DOHH2 (cell line): Measurements from ENCODE around the gene R3HDM2.
"Not testable (repeated sequence)": the region's sequence is repeated elsewhere in the genome, so short reads cannot be mapped to it uniquely, and the experiment has no call there.

Experiments
- H3F3A ChIP-seq: fragments of 200-600 bp; sonication (generic), shearing (Covaris generic); 2 replicates; pipeline ENCODE4 v1.6.0; 2016; ENCODE audit warnings: antibody characterized with exemption, mild to moderate bottlenecking; ENCODE audit not compliant: control insufficient read depth, insufficient read depth
- H3K27ac ChIP-seq: fragments of 200-600 bp; sonication (generic); 2 replicates; pipeline ENCODE4 v1.5.1; 2014; ENCODE audit warnings: low read depth, mild to moderate bottlenecking, low read length, moderate library complexity
- H3K27me3 ChIP-seq: fragments of 200-600 bp; sonication (generic); 2 replicates; pipeline ENCODE4 v1.6.1; 2014; ENCODE audit warnings: mild to moderate bottlenecking, low read length, mixed read lengths; ENCODE audit not compliant: control insufficient read depth
- H3K36me3 ChIP-seq: fragments of 200-600 bp; sonication (generic); 2 replicates; pipeline ENCODE4 v1.6.1; 2014; ENCODE audit warnings: mild to moderate bottlenecking, low read length, moderate library complexity, mixed read lengths; ENCODE audit not compliant: control insufficient read depth
- H3K4me1 ChIP-seq: fragments of 200-600 bp; sonication (generic); 2 replicates; pipeline ENCODE4 v1.6.1; 2014; ENCODE audit warnings: mild to moderate bottlenecking, low read length, mixed read lengths; ENCODE audit not compliant: control insufficient read depth
- H3K4me2 ChIP-seq: fragments of 200-600 bp; sonication (generic); 2 replicates; pipeline ENCODE4 v1.6.0; 2014; ENCODE audit warnings: mild to moderate bottlenecking, low read length, moderate library complexity
- H3K4me3 ChIP-seq: fragments of 200-600 bp; sonication (generic); 2 replicates; pipeline ENCODE4 v1.5.1; 2014; ENCODE audit warnings: mild to moderate bottlenecking, low read length, mixed read lengths
- H3K79me2 ChIP-seq: fragments of 200-600 bp; sonication (generic); 2 replicates; pipeline ENCODE4 v1.6.1; 2014; ENCODE audit warnings: mild to moderate bottlenecking, low read length, mixed read lengths; ENCODE audit not compliant: control insufficient read depth
- H3K9me2 ChIP-seq: fragments of 200-600 bp; sonication (generic); replicated peaks from 2 replicates; pipeline ENCODE4 v1.6.1; 2014; ENCODE audit warnings: mild to moderate bottlenecking, low read length, mixed read lengths; ENCODE audit not compliant: control insufficient read depth
- H3K9me3 ChIP-seq: fragments of 200-600 bp; sonication (generic); 2 replicates; pipeline ENCODE4 v1.6.1; 2014; ENCODE audit warnings: antibody characterized with exemption, low read length, mixed read lengths; ENCODE audit not compliant: control insufficient read depth, insufficient read depth
- H4K20me1 ChIP-seq: fragments of 200-600 bp; sonication (generic); 2 replicates; pipeline ENCODE4 v1.6.0; 2014; ENCODE audit warnings: low read depth, mild to moderate bottlenecking, antibody characterized with exemption, low read length, moderate library complexity; ENCODE audit not compliant: control insufficient read depth, insufficient read depth
- CTCF ChIP-seq: fragments of 200-600 bp; sonication (generic); IDR thresholded peaks from one replicate; pipeline ENCODE4 v1.5.1; 2014; ENCODE audit warnings: antibody characterized with exemption, mild to moderate bottlenecking, low read depth, low read length; ENCODE audit not compliant: poor library complexity, severe bottlenecking
- EZH2phosphoT487 ChIP-seq: fragments of 200-600 bp; sonication (generic); IDR thresholded peaks from 2 replicates; pipeline ENCODE4 v1.6.1; 2017; ENCODE audit warnings: borderline replicate concordance, mild to moderate bottlenecking, antibody characterized with exemption, low read length, moderate library complexity, mixed read lengths

Gene R3HDM2

GRCh38 chr12:57320639-57321038 is 110.2 kb downstream of the R3HDM2 start:
- H4K20me1 ChIP-seq, result no peaks in the 10 kb centered on the region
- no peaks in the 10 kb centered on the region for H3K9me3 ChIP-seq
- no peaks in the 10 kb centered on the region for H3F3A ChIP-seq
- no peaks in the 10 kb centered on the region for H3K4me1 ChIP-seq
- TF ChIP-seq EZH2phosphoT487 (no peak), CTCF (no peak)
- H3K4me2 ChIP-seq, result no peak overlapping the region
- no peaks in the 10 kb centered on the region for H3K9me2 ChIP-seq
- H3K36me3 ChIP-seq, result no peaks in the 10 kb centered on the region
- H3K27me3 ChIP-seq, result no peaks in the 10 kb centered on the region
- H3K4me3 ChIP-seq, result no peak overlapping the region
- no peaks in the 10 kb centered on the region for H3K79me2 ChIP-seq
- H3K27ac ChIP-seq, result no peak overlapping the region

DNA sequence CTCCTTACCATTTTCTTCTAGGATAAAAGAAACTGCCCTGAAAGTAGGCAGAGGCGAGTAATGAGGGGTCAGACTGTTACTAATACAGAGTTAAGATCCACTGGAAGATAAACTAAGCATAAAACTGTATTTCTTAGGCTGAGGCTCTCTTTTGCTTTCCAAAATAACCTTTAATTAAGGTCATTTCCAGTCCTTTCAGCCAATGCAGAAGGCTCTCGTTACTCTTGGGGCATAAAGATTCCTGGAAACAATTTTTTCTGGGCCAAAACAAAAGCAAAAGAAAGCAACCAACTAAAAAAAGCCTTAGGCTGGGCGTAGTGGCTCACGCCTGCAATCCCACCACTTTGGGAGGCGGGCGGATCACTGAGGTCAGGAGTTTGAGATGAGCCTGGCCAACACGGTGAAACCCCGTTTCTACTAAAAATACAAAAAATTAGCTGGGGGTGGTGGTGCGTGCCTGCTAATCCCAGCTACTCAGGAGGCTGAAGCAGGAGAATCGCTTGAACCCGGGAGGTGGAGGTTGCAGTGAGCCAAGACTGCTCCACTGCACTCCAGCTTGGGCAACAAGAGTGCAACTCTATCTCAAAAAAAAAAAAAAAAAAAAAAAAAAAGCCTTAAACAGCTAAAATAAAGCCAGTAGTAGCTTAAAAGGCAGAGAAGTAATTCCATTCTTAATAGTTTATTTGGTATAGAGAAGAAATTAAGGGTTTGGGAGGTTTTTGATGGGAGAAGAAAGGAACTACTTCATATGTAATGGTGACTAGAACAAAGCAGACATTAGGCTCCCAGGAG is 111.0 kb downstream of the R3HDM2 start:
- Histone ChIP-seq H3K79me2 (no peaks in the 10 kb centered on the region), H3K4me1 (no peaks in the 10 kb centered on the region), H3K9me3 (no peaks in the 10 kb centered on the region), H3K36me3 (no peaks in the 10 kb centered on the region), H4K20me1 (no peaks in the 10 kb centered on the region), H3F3A (no peaks in the 10 kb centered on the region), H3K9me2 (no peaks in the 10 kb centered on the region), H3K27me3 (no peaks in the 10 kb centered on the region), H3K4me2 (no peak overlapping the region), H3K4me3 (no peak overlapping the region), H3K27ac (no peak overlapping the region)
- TF ChIP-seq EZH2phosphoT487 (no peak), CTCF (no peak)

DNA sequence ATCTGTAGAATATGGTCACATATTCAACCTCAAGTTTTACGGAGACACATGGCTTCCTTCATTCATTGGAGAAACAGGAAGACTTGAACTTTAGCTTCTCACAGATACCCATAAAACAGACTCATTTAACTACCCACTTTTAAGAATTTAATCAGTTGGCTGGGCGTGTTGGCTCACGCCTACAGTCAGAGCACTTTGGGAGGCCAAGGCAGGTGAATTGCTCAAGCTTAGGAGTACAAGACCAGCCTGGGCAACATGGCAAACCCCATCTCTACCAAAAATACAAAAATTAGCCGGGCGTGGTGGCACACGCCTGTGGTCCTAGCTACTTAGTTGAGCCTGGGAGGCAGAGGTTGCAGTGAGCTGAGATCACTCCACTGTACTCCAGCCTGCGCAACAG is 115.2 kb downstream of the R3HDM2 start:
- TF ChIP-seq EZH2phosphoT487 (no peak), CTCF (no peak)
- no peaks in the 10 kb centered on the region for H3K9me2 ChIP-seq
- H3K79me2 ChIP-seq, result no peaks in the 10 kb centered on the region
- H3K9me3 ChIP-seq, result no peaks in the 10 kb centered on the region
- H3K4me1 ChIP-seq, result no peaks in the 10 kb centered on the region
- no peaks in the 10 kb centered on the region for H3F3A ChIP-seq
- H3K27ac ChIP-seq, result no peak overlapping the region
- H3K4me2 ChIP-seq, result no peak overlapping the region
- no peaks in the 10 kb centered on the region for H4K20me1 ChIP-seq
- no peak overlapping the region for H3K4me3 ChIP-seq
- no peaks in the 10 kb centered on the region for H3K36me3 ChIP-seq
- H3K27me3 ChIP-seq, result no peaks in the 10 kb centered on the region

- H3K27me3 ChIP-seq, H3F3A ChIP-seq, H3K36me3 ChIP-seq, H4K20me1 ChIP-seq, H3K4me2 ChIP-seq, H3K27ac ChIP-seq, H3K4me3 ChIP-seq, H3K79me2 ChIP-seq, H3K9me2 ChIP-seq, H3K9me3 ChIP-seq, H3K4me1 ChIP-seq: not testable (repeated sequence)
Observed at GRCh38 chr12:57312287-57312686, 118.6 kb downstream of the R3HDM2 start.
